GM19240 (cell line): ENCODE data around the gene NIP7.

Source experiments
- DNase-seq: peaks from one replicate; pipeline ENCODE4 v3.0.0; 2011; ENCODE audit warnings: low spot score; ENCODE audit not compliant: insufficient read length

Gene NIP7

GRCh38 chr16:69318911-69319289 lies 20.7 kb upstream of the NIP7 start:
- no peak for DNase-seq

GRCh38 chr16:69319381-69319780 lies 20.2 kb upstream of the NIP7 start:
- DNase-seq: no peak

GRCh38 chr16:69319826-69320739 lies 19.5 kb upstream of the NIP7 start:
- DNase-seq: no peak

GRCh38 chr16:69320740-69321073 lies 18.9 kb upstream of the NIP7 start:
- no peak for DNase-seq

- no peak for DNase-seq
These were observed 18.5 kb upstream of the NIP7 start for GRCh38 chr16:69321080-69321479.

- DNase-seq: no peak
These were observed 17.2 kb upstream of the NIP7 start for GRCh38 chr16:69322343-69322742.

GRCh38 chr16:69323415-69323814 lies 16.2 kb upstream of the NIP7 start:
- DNase-seq: no peak

- DNase-seq: no peak
These were observed 15.5 kb upstream of the NIP7 start for GRCh38 chr16:69324013-69324531.

- DNase-seq: no peak
These were observed 14.9 kb upstream of the NIP7 start for GRCh38 chr16:69324585-69325253.

- no peak for DNase-seq
These were observed 13.8 kb upstream of the NIP7 start for GRCh38 chr16:69325784-69326171.

GRCh38 chr16:69326172-69326873 lies 13.2 kb upstream of the NIP7 start:
- no peak for DNase-seq

- DNase-seq: no peak
These were observed 11.8 kb upstream of the NIP7 start for GRCh38 chr16:69327585-69328310.

- no peak for DNase-seq
These were observed 10.7 kb upstream of the NIP7 start for GRCh38 chr16:69328854-69329316.

GRCh38 chr16:69329369-69330285 lies 9.9 kb upstream of the NIP7 start:
- DNase-seq: no peak

- DNase-seq: peak; percentile 90
These were observed 9.1 kb upstream of the NIP7 start, which contains the start of gene PDF for GRCh38 chr16:69330286-69331109. Gene PDF, minus strand, starts transcription at chr16:69330588. Its CDS starts 18 bp downstream, at chr16:69330570.

GRCh38 chr16:69334696-69335095 lies 4.9 kb upstream of the NIP7 start:
- DNase-seq: no peak

GRCh38 chr16:69338557-69339288 lies 849 bp upstream of the NIP7 start:
- DNase-seq: no peak

- no peak for DNase-seq
These were observed 598 bp downstream of the NIP7 start for GRCh38 chr16:69340095-69340644.
